Common myeloid progenitor, CD34-positive (primary cell): Measurements from ENCODE around the gene RBM47.
"Not testable (repeated sequence)": the region's sequence is repeated elsewhere in the genome, so short reads cannot be mapped to it uniquely, and the experiment has no call there.

ENCODE experiments used
- CTCF ChIA-PET: fragments of 350-600 bp; sonication (Branson Sonifier 250); formaldehyde crosslinking; loops from one replicate; lab custom pipeline; 2021; ENCODE audit warnings: antibody characterized with exemption; lab: Charles Lee
- POLR2A ChIA-PET: fragments of 350-600 bp; sonication (Branson Sonifier 250); formaldehyde crosslinking; loops from one replicate; lab custom pipeline; 2021; ENCODE audit warnings: antibody characterized with exemption; lab: Charles Lee
- DNase-seq, 3 donors: peaks; one replicate each; pipeline versions ENCODE4 v3.0.0 to v3.0.0-alpha.2; 2013
- H3K27ac ChIP-seq, 2 experiments: 1 replicate in 1 of 2; 2 replicates in 1 of 2; pipeline ENCODE4 v1.7.0; 2013; ENCODE audit warnings: inconsistent platforms in 2 of 2, low read length in 2 of 2, mild to moderate bottlenecking in 2 of 2, low read depth in 1 of 2, moderate library complexity in 1 of 2; ENCODE audit not compliant: severe bottlenecking in 2 of 2, insufficient read depth in 1 of 2, poor library complexity in 1 of 2
- H3K27me3 ChIP-seq, 5 experiments: replicated peaks in 2 of 5; 1 replicate in 3 of 5; 2 replicates in 2 of 5; pipeline versions ENCODE4 v1.6.1 to v1.7.0; 2013; ENCODE audit warnings: low read length in 4 of 5, mild to moderate bottlenecking in 2 of 5, moderate library complexity in 2 of 5, inconsistent platforms in 1 of 5; ENCODE audit not compliant: insufficient read depth in 5 of 5, control insufficient read depth in 4 of 5
- H3K36me3 ChIP-seq, 4 experiments: 1 replicate in 2 of 4; 2 replicates in 2 of 4; pipeline versions ENCODE4 v1.6.1 to v1.7.0; 2013; ENCODE audit warnings: low read length in 3 of 4, control low read depth in 1 of 4, mild to moderate bottlenecking in 1 of 4; ENCODE audit not compliant: control insufficient read depth in 4 of 4, insufficient read depth in 4 of 4
- H3K4me1 ChIP-seq, 4 experiments: 1 replicate in 3 of 4; 2 replicates in 1 of 4; pipeline versions ENCODE4 v1.6.1 to v1.7.1; 2013; ENCODE audit warnings: low read length in 3 of 4, mild to moderate bottlenecking in 3 of 4, control low read depth in 1 of 4, inconsistent platforms in 1 of 4, moderate library complexity in 1 of 4; ENCODE audit not compliant: control insufficient read depth in 4 of 4, insufficient read depth in 4 of 4; ENCODE audit errors: control extremely low read depth in 1 of 4
- H3K4me3 ChIP-seq, 7 experiments: 1 replicate in 4 of 7; 2 replicates in 3 of 7; pipeline versions ENCODE4 v1.5.1 to v1.7.0; 2013; ENCODE audit warnings: mild to moderate bottlenecking in 7 of 7, low read length in 6 of 7, moderate library complexity in 6 of 7, inconsistent platforms in 2 of 7, low read depth in 2 of 7, control low read depth in 1 of 7; ENCODE audit not compliant: insufficient read depth in 4 of 7, control insufficient read depth in 1 of 7; ENCODE audit errors: extremely low read depth in 1 of 7
- H3K9me3 ChIP-seq, 5 experiments: 1 replicate in 4 of 5; 2 replicates in 1 of 5; pipeline versions ENCODE4 v1.6.1 to v1.7.1; 2013; ENCODE audit warnings: low read length in 4 of 5, mild to moderate bottlenecking in 2 of 5, inconsistent platforms in 1 of 5, low read depth in 1 of 5, moderate library complexity in 1 of 5; ENCODE audit not compliant: control insufficient read depth in 4 of 5, insufficient read depth in 2 of 5; ENCODE audit errors: control extremely low read depth in 1 of 5
- WGBS: methylation state at CpG from one replicate; pipeline ENCODE4 v1.1.5; 2013; ENCODE audit not compliant: insufficient coverage; 5-methylcytosine and 5-hydroxymethylcytosine counted together

The RBM47 gene

GRCh38 chr4:40551568-40552136 lies 78.0 kb downstream of the RBM47 start:
- Histone ChIP-seq H3K4me1 (peaks cover 8 to 34% (median 21%) of the 10 kb centered on the region in 4 experiments), H3K27ac (peak overlapping the region; percentile 84 to 92), H3K4me3 (peak overlapping the region in 6 of 7 experiments; percentile 47 to 81 (median 62))
- 100% methylated on average over 4 of the region's 9 CpGs for WGBS
- not testable (repeated sequence) for H3K27me3 ChIP-seq, H3K36me3 ChIP-seq, H3K9me3 ChIP-seq
- ChIA-PET CTCF (interaction anchor here (2.0 kb wide), 1 partner anchor 167 kb away, joined by 5 read pairs; no protein-coding TSS in a partner anchor), POLR2A (interaction anchor here (0.5 to 0.6 kb wide), 2 partner anchors 10 to 25 kb away, joined by 4 read pairs; no protein-coding TSS in a partner anchor)
- peak in 2 of 3 donors; percentile 36 to 58 for DNase-seq

DNA sequence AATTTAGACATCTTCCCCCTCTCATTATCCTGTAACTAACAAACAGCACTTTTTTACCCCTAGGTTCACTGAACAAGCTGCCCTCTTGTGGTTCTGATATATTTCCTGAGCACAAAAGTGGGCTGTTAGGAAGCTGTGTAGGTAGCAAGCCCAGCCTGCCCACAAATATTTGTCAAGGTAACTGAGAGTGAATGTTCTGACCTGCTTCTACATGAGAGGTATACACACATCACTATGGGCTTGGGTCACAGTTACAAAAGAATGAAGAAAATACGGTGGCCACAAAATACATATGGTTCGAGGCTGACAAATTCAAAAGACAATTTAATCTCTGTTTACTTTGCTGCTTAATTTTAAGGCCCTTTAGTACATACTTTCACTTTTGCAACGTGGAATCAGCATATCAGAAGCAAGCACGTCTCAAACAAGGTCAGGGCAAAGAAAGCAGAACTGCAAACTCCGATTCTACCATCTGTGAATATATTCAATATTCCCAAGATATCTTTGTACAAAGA lies 78.7 kb downstream of the RBM47 start:
- H3K4me3 ChIP-seq, result peak overlapping the region in 6 of 7 experiments; percentile 47 to 81 (median 62)
- ChIA-PET POLR2A (interaction anchor here (0.5 to 0.6 kb wide), 4 partner anchors 9 to 25 kb away, joined by 4 to 5 read pairs (median 4); no protein-coding TSS in a partner anchor), CTCF (interaction anchor here (0.7 to 2.0 kb wide), 7 partner anchors 10 to 399 kb away, joined by 3 to 5 read pairs (median 3); no protein-coding TSS in a partner anchor)
- DNase-seq, result peak; percentile 78 to 94 (median 91)
- no peaks in the 10 kb centered on the region for H3K27me3 ChIP-seq
- no peaks in the 10 kb centered on the region for H3K36me3 ChIP-seq
- H3K9me3 ChIP-seq, result no peaks in the 10 kb centered on the region
- H3K4me1 ChIP-seq, result peaks cover 8 to 34% (median 21%) of the 10 kb centered on the region in 4 experiments
- H3K27ac ChIP-seq, result peak overlapping the region; percentile 84 to 92
- WGBS, result 0% methylated on average over 5 of the region's 5 CpGs

DNA sequence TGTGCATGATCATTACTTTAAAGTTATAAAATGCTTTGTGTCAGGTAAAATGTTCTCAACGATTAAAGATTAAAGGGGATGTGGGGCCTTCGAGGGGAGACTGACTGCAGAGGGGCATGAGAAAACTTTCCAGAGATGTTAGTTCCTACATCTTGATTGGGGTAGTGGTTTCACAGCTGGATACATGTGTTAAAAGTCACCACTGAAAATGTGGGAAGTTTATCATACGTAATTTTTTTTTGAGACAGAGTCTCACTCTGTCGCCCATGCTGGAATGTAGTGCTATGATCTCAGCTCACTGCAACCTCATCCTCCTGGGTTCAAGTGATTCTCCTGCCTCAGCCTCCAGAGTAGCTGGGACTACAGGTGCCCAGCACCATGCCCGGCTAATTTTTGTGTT lies 79.5 kb downstream of the RBM47 start:
- POLR2A ChIA-PET, result no interaction called here
- H3K36me3 ChIP-seq, result no peaks in the 10 kb centered on the region
- DNase-seq, result no peak
- peaks cover 8 to 34% (median 21%) of the 10 kb centered on the region in 4 experiments for H3K4me1 ChIP-seq
- CTCF ChIA-PET, result interaction anchor here (0.9 to 2.0 kb wide), 5 partner anchors 9 to 399 kb away, joined by 3 to 5 read pairs (median 3); no protein-coding TSS in a partner anchor
- no peaks in the 10 kb centered on the region for H3K9me3 ChIP-seq
- peak overlapping the region in 1 of 7 experiments; percentile 8 for H3K4me3 ChIP-seq
- H3K27ac ChIP-seq, result peak overlapping the region; percentile 40 to 92
- WGBS, result 64% methylated on average over 4 of the region's 5 CpGs
- H3K27me3 ChIP-seq, result no peaks in the 10 kb centered on the region

DNA sequence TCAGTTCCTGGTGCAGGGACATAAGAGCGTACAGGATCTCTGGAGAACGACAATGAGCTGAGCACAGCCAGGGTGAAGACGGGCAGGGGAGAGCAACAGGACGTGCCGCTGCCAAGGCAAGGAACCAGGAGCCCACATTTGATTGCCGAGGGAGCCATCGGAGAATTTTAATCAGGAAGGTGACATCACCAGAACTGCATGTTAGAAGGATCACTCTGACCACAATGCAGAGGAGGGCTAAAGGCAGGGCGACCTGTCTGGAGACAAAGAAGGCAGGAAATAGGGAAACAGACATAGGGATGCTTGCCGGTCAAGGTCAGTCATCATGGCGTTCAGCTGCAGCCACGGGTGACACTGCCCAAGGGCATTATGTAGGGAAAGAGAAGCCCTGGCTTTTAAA lies 81.4 kb downstream of the RBM47 start:
- ChIA-PET POLR2A (no interaction called here), CTCF (interaction anchor here (1.0 kb wide), 1 partner anchor 298 kb away, joined by 4 read pairs; no protein-coding TSS in a partner anchor)
- Histone ChIP-seq H3K4me1 (peaks cover 7 to 22% (median 14%) of the 10 kb centered on the region in 4 experiments), H3K4me3 (no peak overlapping the region), H3K27ac (no peak overlapping the region), H3K27me3 (no peaks in the 10 kb centered on the region), H3K9me3 (no peaks in the 10 kb centered on the region), H3K36me3 (no peaks in the 10 kb centered on the region)
- no peak for DNase-seq
- 99% methylated on average over 11 of the region's 11 CpGs for WGBS

- no peaks in the 10 kb centered on the region for H3K27me3 ChIP-seq
- 96% methylated on average over 2 of the region's 2 CpGs for WGBS
- no peak overlapping the region for H3K27ac ChIP-seq
- H3K9me3 ChIP-seq, result no peaks in the 10 kb centered on the region
- ChIA-PET POLR2A (interaction anchor here (0.5 kb wide), 1 partner anchor 35 kb away, joined by 3 read pairs; no protein-coding TSS in a partner anchor), CTCF (interaction anchor here (1.0 kb wide), 1 partner anchor 297 kb away, joined by 4 read pairs; no protein-coding TSS in a partner anchor)
- H3K4me1 ChIP-seq, result peaks cover 7 to 22% (median 14%) of the 10 kb centered on the region in 4 experiments
- DNase-seq, result no peak
- no peaks in the 10 kb centered on the region for H3K36me3 ChIP-seq
- no peak overlapping the region for H3K4me3 ChIP-seq
Observed at GRCh38 chr4:40547789-40548132, 81.9 kb downstream of the RBM47 start.

- DNase-seq, result no peak
- 100% methylated on average over 3 of the region's 4 CpGs for WGBS
- POLR2A ChIA-PET, result interaction anchor here (0.5 to 0.7 kb wide), 2 partner anchors 9 to 36 kb away, joined by 3 read pairs; no protein-coding TSS in a partner anchor
- Histone ChIP-seq H3K36me3 (no peaks in the 10 kb centered on the region), H3K27ac (peak overlapping the region in 1 of 2 experiments; percentile 6), H3K4me3 (no peak overlapping the region), H3K9me3 (no peaks in the 10 kb centered on the region), H3K4me1 (peaks cover 7 to 22% (median 14%) of the 10 kb centered on the region in 4 experiments), H3K27me3 (no peaks in the 10 kb centered on the region)
- CTCF ChIA-PET, result no interaction called here
Observed at GRCh38 chr4:40546969-40547788, 82.5 kb downstream of the RBM47 start.
